ENCODE data around the gene TRIM50.
"Not testable (repeated sequence)": the region's sequence is repeated elsewhere in the genome, so short reads cannot be mapped to it uniquely, and the experiment has no call there.

Gene TRIM50

DNA sequence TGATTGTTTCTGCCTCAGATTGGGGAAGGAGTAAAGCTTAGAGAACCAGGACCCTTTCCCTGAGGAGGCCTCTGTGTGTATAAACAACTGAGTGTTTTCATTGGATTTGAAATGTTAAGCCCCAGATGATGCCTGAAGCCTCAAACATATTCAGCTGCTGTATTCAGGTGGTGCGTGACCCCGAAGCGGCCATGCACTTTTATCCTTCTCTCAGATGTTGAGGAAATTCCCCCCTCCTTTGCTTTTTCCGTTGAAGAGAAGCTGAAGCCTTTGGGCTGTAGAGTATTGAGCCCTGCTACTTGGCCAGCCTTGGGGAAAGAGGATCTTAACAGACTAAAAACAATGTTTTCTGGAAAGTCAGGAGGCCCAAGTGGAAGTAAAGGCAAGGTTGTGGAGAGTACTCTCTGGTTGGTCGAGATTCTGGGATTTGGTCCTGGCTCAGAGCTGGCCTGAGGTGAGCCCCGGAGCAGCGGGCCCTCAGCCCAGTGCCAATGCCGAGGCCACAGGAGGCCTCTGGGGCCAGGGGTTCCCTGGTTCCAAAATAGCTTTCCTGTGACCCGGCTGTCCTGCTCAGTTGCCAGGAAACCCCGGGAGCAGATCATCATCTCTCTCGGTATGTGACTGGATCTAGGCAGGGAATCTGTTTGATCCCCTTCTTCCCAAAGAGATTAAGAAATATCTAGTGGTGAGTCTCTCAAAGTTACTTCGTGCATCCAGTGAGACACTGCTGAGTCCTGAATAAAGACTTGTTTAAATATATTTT, 22.6 kb upstream of the TRIM50 start:
- no peak for DNase-seq (ENCODE audit: low read depth)

DNA sequence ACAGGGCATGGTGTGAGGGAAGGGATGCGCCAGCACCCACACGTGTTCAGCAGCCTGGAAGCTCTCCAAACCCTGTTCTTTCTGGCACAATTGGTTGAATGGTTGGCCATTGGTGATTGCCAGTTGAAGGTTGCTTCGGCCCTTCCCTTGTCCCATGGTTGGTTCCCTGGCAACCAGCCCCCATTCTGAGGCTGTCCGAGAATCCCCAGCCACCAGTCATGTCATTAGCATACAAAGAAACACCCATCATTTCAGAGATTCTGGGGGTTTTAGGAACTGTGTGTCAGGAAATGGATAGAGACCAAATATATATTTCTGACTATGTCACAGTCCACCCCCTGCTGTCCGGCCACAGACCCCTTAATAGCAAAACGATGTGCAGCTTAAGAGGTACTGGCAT, 21.9 kb upstream of the TRIM50 start:
- no peak for DNase-seq (ENCODE audit: low read depth)

DNA sequence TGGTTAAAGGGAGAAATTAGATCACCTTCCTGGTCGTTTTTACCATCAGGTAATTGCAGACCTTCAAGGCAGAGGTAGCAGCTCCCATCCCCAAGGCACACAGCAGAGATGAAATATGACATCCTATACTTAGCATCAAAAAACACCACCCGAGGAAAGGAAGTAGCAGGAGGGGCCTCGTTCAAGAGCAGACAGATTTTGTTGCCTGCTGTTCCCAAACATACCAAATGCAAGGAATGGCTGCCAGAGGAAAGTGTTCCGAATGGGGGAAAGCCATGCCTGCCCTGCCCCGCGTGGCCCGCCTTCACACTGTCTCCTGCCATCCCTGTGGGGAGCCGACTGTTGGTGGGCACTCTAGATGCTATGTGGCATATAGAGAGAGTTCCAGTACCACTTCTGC, 18.1 kb upstream of the TRIM50 start:
- no peak for DNase-seq (ENCODE audit: low read depth)

DNA sequence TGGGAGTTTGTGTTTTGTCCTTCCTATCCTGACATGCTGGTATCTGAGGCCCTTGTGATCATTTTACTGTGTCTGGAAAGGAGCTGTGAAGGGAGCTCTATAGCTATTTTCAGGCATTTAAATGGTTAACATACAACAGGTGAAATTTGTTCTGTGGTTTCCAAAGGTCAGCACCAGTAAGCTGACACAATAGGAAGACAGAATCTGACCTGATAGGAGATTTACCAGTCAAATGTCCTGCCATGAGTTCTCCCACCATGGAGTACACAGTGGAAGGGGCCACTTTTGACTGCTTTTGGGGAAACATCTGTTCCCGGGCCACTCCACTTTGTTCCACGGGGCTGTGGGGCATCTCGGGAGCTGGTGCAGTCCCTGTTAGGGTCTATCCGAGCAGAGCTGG, 17.7 kb upstream of the TRIM50 start:
- no peak for DNase-seq (ENCODE audit: low read depth)

DNA sequence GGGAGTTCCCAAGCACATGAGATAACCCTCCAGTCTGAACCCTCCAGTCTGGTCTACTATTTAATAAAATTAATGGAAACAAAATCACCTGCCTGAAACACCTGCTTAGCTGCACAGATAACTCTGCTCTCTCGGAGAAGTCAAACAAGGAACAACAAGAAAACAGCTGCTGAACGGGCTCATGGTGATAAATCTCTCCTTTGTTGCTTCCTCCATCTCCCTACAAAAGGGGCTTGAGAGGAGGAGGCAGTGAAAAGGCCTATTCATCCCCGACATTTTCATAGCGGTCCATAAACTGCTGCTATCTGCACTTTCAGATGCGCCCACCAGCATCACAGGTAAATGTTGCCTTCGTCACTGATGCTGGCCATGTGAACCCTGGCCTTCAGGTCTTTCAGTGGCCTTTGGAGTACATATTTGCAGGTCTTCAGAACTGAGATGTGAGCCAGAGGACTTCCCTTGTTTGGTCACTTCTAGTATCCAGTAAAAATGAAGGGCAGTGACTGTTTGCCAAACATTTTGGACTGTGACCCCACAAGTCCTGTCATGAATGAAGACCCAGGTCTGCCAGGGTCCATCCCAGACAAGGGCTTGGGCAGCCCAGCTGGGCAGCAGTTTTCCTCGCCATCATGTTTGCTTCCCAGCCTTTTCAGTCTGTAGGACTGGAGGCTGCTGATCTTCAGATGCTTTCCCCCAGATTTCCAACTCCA, 15.9 kb upstream of the TRIM50 start:
- DNase-seq (ENCODE audit: low read depth): no peak

DNA sequence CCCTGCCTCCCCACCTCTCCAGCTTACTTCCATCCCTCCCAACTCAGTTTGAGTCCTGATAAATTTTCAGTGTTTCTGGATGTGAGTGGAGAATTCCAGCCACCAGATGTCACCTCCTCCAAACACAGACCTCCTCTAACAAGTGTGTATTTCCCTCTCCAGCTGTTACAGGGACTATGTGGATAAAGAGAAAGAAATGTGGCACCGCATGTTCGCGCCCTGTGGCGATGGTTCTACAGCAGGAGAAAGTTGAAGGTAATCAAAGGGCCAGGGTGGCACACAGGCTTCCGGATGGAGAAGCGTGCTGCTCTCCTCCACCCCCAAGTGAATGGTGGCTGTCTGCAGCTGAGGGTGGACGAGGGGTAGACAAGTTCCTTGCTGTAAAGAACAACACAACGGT, 14.8 kb upstream of the TRIM50 start:
- no peak for DNase-seq (ENCODE audit: low read depth)

DNA sequence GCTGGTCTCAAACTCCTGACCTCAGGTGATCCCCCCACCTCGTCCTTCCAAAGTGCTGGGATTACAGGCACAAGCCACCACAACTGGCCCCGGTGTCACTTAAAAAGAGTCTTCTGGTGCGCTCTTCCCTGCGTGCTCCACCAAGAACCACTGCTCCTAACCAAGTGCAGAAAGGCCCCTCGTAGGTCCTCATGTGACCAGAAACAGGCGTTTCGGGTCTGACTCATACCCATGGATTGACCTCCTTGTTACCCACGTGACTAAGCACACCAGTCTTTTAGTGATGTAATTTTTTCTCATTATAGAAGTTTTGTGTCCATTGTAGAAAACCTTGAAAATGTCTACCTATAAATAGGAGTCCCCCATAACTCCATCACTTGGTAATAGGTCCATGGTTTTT, 14.0 kb upstream of the TRIM50 start:
- DNase-seq (ENCODE audit: low read depth): no peak

DNA sequence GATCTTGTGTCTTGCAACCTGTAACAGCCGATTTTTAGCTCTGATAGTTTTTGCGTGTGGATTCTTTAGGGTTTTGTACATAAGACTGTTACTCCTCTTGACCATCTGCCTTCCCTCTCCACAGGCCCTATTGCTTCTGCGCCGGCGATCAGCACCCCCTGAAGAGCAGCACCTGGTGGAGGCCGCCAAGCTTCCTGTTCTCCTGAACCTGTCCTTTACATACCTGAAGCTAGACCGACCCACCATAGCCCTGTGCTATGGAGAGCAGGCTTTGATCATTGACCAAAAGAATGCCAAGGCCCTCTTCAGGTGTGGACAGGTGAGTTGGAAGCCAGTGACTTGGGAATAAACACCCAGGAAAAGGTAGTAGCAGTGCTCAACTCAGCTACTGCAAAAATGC, 12.6 kb upstream of the TRIM50 start:
- DNase-seq (ENCODE audit: low read depth): no peak

DNA sequence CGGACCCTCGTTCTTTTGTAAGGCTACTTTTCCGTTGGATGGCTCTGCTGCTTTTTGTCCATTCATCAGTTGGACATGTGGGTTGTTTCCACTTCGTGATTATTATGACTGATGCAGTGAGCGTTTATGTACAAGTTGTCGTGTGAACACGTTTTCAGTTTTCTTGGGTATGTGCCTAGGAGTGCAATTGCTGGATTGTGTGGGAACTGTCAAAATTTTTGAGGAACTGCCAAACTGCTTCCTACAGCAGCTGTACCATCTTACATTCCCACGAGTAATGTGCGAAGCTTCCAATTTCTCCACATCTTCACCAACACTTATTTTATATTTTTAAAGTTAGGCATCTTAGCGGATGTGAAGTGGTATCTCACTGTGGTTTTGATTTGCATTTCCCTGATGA, 10.4 kb upstream of the TRIM50 start:
- DNase-seq (ENCODE audit: low read depth): no peak

DNA sequence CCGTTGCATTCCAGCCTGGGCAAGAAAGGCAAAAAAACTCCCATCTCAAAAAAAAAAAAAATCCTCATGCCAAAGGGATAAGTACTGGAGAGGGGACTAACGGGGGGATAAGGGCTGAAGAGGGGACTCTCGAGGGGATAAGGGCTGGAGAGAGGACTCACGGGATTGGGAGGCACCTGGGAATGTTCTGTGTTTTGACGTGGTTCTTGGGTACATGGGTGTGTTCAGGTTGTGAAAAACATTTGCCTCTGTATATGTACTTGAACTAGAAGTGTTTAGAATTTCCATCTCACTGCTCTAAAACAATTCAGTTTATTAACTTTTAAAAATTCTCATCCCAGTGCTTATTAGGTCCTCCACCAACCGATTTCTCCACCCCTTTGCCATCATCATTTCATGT, 4.6 kb upstream of the TRIM50 start:
- no peak for DNase-seq (ENCODE audit: low read depth)

DNA sequence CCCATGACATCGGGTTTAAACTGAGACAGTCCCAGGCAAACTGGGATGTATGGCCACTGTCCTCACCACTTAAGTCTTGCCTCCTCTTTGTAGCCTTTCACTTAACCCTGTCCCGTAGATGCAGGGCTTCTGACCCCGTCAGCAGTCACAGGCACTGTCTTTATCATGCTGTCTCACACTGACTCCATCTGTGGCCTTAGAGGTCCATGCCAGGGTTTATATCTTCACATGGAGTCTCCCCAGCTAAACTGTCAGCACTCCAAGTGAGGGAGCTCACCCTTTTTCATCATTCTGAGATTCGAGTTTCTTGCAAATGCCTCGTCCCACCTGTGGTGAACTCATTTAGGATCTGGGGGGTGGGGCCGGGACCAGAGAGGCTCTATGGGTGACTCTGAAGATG, 2.9 kb upstream of the TRIM50 start:
- DNase-seq (ENCODE audit: low read depth): no peak

DNA sequence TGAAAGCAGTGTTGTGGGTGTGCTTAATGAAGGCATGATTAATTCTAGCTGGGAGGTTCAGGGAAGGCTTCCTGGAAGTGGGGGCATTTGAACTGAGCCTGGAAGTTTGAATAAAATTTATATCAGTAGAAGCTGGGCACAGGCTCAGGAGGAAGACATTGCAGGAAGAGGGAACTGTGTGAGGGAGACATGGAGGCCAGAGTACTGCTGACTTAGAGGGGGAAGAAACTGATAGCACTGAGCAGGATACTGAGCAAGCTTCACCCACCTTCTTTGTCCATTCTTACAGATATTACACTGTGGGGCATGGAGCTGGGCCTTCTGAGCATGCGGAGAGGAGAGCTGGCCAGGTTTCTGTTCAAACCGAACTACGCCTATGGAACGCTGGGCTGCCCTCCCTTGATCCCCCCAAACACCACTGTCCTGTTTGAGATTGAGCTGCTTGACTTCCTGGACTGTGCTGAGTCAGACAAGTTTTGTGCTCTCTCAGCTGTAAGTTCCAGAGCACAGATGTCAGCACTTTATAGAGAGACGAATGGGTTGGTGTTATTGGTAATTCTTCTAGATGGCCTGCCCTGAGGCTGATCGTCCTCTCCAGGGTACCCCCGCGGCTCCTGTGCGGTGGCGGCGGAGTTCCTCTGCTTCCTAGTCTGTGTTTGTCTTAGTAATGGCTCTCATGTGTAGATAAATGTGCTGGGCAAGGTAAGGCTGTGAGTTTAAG, 2.1 kb upstream of the TRIM50 start:
- no peak for DNase-seq (ENCODE audit: low read depth)

DNA sequence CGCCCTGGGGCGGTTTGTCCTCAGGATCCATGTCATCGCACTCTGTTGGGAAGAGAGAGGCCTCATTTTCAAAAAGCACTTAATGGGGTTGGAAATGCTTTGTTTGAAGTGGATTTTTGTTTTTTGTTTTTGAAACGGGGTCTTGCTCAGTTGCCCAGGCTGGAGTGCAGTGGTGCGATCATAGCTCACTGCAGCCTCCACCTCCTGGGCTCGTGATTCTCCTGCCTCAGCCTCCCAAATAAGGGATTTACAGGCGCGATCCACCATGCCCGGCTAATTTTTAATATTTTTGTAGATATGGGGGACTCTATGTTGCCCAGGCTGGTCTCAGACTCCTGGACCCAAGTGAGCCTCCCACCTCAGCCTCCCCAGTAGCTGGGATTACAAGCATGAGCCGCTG, 814 bp upstream of the TRIM50 start:
- no peak for DNase-seq (ENCODE audit: low read depth)

DNA sequence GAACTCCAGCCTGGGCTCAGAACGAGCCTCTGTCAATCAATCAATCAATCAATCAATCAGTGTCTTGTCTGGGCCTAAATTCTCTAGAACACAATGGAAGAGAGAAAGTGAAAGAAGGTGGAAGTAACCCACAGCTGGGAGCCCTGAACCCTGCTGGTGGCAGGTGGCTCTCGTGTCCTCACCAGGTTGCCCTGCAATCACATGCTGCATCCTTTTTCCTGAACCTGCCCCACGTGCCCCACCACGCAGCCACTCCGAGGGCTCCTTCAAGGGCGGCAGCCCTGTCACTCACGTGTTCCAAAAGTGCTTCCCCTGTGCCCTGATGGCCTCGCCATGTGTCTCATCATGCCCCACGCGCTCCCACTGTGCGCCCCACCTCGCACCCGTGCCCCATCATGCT, 433 bp downstream of the TRIM50 start:
- not testable (repeated sequence) for DNase-seq (ENCODE audit: low read depth)

DNA sequence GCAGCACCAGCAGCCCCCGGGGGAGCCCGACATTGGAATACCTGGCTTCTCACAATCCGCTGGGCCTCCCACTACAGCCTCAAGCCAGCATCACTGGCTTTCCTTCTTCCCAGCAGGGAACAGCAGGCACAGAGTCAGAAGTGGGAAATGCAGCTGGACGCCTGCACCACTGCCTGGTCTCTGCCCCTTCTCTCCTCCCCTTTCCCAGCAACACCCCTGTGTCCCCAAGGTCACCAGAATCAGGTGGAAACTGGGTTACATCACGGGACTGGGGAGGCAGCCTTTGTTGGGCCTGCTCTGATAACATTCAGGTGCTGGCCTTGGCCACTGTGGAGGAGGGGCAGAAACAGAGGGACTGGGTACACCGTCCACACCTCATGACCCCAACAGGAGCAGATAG, 2.5 kb downstream of the TRIM50 start:
- not testable (repeated sequence) for DNase-seq (ENCODE audit: low read depth)

DNA sequence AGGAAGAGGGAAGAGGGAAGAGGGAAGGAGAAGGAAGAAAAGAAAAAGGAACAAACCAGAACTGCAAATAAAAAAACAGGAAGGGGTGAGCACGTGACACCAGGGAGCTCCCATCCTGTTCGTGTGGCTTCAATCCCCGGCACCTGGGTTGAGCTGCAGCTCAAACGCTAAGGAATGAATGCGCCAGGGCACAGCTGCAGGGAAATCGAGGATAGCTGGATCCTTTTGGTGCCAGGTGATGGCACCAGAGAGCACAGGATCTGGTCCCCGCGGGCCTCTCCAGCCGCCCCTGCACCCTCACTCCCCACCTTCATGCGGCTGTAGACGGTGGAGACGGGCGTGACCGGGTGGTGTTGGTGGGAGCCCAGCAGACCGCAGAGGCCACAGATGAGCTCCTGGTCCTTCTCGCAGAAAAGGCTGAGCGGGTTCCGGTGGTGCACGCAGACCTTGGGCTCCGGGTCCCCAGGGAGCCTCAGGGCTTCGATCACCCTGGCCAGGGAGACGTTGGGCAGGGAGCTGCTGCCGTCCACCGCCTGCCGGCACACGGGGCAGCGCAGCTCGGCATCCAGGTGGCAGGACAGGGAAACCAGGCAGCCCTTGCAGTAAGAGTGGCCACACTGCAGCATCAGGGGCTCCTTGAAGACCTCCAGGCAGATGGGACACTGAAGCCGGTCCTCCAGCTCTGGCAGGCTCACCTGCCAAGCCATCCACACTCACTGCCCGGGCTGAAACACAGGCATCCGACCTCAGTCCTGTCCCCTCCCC, 3.6 kb downstream of the TRIM50 start:
- DNase-seq (ENCODE audit: low read depth): peak; percentile 13

DNA sequence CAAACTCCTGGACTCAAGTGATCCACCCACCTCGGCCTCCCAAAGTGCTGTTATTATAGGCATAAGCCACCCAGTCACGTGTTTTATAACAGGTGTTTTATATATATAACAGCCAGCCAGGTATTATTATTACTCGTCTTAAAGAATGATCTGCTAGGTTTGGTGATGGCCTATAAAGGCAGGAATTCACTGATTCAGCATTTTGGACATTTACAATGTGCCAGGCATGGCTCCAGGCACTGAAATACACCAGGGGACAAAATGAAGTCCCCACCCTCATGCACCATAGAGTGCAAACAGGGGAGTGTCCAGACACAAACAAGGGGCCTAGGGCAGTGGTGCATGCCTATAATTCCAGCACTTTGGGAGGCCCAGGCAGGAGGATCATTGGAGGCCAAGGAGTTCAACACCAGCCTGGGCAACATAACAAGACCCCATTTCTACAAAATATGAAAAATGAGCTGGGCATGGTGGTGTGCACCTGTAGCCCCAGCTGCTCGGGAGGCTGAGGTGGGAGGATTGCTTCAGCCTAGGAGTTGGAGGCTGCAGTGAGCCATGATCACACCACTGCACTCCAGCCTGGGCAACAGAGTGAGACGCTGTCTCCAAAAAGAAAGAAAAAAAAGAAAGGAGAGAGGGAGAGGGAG, 4.3 kb downstream of the TRIM50 start:
- not testable (repeated sequence) for DNase-seq (ENCODE audit: low read depth)

DNA sequence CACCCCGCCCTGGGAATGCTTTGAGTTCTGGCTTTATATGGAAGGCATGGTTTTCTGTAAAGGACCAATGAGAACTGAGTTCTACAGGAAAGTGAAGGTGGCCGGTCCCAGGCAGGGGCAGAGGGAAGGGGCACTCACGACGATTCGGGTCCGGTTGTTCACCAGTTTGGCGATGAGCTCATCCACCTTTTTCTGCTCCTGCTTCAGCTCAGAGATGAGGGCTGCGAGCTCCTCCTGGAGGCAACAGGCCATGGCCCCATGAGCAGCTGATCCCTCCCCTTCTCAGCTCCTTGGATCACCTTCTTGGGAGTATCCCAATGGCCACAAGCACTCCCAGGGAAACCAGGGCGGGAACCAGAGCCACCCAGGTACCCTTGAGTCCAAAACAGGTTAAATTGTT, 7.9 kb downstream of the TRIM50 start:
- not testable (repeated sequence) for DNase-seq (ENCODE audit: low read depth)

DNA sequence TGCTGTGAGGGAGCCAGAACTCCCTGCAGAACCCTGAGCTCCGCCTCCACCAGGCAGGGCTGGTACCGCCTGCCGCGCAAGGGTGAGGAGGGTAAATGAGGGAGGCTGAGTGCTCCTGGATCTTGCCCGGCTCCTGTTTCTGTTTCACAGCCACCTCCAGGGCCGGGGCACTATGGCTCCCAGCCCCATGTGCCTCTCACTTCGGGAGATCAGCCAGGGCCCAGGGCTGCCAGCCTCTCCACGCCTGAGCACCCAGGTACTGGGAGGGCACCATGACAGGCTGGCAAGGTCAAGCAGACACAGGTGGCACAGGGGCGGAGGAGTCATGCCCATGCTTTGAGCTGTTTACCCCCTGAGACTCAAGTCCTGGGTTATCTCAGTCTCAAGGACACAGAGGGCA, 8.3 kb downstream of the TRIM50 start:
- not testable (repeated sequence) for DNase-seq (ENCODE audit: low read depth)

DNA sequence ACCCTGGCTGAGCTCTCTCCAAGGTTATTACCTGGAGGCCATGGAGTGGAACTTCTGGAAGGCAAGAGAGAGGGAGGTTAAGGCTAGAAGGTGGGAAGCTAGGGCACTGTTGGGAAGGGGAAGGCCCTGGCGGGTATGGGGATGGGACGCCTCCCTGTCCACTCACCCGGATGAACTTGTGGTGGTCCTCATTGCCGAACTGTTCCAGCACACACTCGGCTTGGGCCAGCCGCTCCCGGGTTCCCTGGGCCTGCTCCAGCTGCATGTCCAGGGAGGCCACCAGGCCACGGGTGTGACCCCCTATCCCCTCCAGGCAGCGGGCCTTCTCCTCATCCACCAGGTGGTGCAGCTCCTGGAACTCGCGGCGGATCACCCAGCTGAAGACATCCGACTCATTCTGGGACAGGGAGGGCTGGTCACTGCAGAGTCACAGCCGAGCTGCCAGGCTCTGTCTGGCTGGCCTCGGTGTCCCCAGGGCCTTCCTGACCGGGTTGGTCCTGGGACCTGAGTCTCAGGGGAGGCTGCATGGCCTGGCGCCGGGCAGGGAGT, 9.2 kb downstream of the TRIM50 start:
- DNase-seq (ENCODE audit: low read depth): not testable (repeated sequence)

DNA sequence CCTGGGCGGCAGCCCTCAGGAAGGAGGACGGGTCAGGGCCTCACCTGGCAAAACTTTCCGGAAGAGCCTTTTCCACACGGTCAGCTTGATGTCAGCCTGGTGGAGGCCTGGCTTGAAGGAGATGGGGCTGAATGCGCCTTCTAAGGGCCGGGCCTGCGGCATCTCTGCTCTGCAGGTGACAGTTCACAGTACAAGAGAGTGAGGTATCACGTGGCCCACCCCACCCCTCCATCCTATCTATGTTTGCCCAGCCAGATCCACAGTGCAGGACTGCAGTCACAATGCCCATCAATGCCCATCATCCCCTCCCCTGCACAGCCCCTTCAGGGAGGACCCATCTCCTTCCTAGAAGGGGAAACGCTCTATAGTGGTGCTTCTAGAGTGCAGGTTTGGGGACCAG, 11.4 kb downstream of the TRIM50 start:
- DNase-seq (ENCODE audit: low read depth): no peak

DNA sequence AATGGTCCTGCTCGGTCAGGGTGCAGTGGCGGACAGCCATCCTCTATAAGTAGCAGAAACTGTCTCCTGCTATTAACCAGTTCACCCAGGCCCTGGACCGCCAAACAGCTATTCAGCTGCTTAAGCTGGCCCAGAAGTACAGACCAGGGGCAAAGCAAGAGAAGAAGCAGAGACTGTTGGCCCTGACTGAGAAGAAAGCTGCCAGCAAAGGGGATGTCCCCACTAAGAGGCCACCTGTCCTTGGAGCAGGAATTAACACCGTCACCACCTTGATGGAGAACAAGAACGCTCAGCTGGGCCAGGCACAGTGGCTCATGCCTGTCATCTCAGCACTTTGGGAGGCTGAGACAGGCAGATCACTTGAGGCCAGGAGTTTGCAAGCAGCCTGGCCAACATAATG, 13.6 kb downstream of the TRIM50 start:
- no peak for DNase-seq (ENCODE audit: low read depth)
